NOMO-1 (cell line): Measurements from ENCODE around the gene SYNGR4.
A peak's percentile ranks its signal among the peaks of the same experiment; 100 is the strongest.
"Not testable (repeated sequence)": the region's sequence is repeated elsewhere in the genome, so short reads cannot be mapped to it uniquely, and the experiment has no call there.

Experiments
- DNase-seq, 2 experiments: peaks; one replicate each; lab custom pipeline; 2025; ENCODE audit not compliant: unreplicated experiment in 2 of 2; lab: John Stamatoyannopoulos, UW

The SYNGR4 gene

GRCh38 chr19:48370955-48371354, 6.8 kb downstream of the SYNGR4 start:
- no peak for DNase-seq

DNA sequence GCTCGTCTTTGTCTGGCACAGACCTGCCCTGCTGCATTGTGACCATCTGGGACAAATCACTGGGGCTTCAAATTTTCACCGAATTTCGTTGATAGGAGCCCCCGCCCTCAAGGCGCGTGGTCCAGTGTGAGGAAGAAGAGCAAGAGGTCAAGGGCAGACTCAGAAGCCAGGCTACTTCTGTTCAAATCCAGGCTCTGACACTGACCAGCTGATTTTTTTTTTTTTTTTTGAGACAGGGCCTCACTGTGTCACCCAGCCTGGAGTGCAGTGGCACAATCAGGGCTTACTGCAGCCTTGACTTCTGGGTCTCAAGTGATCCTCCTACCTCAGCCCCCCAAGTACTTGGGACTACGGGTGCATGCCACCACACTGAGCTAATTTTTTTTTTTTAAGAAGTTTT, 7.2 kb downstream of the SYNGR4 start:
- no peak for DNase-seq

GRCh38 chr19:48371771-48372170, 7.6 kb downstream of the SYNGR4 start:
- not testable (repeated sequence) for DNase-seq

DNA sequence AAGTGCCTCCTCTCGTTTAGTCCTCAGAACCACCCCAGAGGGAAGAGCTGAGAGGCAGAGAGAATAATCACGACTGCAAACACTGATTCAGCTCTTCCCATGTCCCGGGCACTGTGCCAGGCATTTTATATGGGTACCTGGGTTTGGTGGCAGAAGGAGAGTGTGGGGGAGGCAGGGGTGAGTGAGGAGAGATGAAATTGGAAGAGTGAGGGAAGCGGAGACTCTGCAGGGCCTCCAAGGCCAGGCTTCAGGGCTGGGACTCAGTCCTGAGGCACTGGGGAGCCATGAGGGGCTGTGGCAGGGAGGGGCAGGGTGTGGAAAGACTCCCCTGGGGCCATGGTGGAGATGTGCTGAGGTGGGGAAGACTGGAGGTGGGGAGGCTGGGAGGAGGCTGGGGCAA, 8.7 kb downstream of the SYNGR4 start:
- no peak for DNase-seq

DNA sequence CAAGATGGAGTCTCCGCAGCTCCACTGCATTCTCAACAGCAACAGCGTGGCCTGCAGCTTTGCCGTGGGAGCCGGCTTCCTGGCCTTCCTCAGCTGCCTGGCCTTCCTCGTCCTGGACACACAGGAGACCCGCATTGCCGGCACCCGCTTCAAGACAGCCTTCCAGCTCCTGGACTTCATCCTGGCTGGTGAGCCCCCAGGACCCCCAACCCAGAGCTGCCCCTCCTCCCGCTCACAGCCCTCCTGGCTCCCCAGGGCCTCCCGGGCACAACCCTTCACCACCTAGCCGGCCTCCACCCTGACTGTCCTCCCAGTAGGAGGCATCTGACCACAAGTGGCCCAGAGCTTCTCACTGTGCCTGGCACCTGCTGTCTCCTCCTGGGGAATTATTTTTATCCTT, 9.4 kb downstream of the SYNGR4 start:
- no peak for DNase-seq

GRCh38 chr19:48378194-48378570, 14.0 kb downstream of the SYNGR4 start:
- no peak for DNase-seq

- no peak for DNase-seq
Observed at GRCh38 chr19:48379058-48379457, 14.9 kb downstream of the SYNGR4 start.

- no peak for DNase-seq
Observed at GRCh38 chr19:48381178-48381950, 17.2 kb downstream of the SYNGR4 start.

DNA sequence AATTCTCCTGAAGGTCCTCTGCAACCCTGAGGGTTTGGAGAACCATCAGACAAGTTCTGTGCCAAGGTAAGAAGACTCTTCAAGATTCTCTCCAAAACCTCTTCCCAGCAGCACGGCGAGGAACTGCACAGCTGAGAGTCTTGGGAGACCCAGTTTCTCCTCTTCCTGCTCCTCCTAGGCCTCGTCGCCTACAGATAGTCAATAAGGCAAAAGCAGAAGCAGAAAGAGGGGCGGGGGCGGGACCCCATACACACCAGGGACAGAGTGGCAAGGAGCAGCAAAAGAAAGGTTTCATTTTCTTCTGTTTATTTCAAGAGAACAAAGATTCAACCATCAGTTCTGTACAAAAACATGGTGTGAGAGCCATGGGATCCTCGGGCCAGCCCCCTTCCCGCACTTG, 18.1 kb downstream of the SYNGR4 start:
- DNase-seq: no peak

- no peak for DNase-seq
Observed at GRCh38 chr19:48385461-48386087, 21.4 kb downstream of the SYNGR4 start.

DNA sequence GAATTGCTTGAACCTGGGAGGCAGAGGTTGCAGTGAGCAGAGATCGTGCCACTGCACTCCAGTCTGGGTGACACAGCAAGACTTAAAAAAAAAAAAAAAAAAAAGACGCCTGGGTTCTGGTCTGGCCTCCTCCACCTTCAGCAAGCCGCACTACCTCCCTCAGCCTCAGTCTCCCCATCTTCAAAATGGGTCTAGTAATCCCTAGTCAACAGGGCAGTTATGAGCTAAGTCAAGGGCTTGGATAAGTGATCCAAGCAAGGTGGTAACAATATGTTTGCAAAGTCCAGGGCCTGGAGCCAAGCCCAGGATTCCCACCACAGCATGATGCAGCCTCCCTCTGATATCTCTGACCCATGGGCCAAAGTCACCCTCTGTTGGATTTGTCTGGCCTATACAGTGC, 22.8 kb downstream of the SYNGR4 start:
- DNase-seq: no peak

DNA sequence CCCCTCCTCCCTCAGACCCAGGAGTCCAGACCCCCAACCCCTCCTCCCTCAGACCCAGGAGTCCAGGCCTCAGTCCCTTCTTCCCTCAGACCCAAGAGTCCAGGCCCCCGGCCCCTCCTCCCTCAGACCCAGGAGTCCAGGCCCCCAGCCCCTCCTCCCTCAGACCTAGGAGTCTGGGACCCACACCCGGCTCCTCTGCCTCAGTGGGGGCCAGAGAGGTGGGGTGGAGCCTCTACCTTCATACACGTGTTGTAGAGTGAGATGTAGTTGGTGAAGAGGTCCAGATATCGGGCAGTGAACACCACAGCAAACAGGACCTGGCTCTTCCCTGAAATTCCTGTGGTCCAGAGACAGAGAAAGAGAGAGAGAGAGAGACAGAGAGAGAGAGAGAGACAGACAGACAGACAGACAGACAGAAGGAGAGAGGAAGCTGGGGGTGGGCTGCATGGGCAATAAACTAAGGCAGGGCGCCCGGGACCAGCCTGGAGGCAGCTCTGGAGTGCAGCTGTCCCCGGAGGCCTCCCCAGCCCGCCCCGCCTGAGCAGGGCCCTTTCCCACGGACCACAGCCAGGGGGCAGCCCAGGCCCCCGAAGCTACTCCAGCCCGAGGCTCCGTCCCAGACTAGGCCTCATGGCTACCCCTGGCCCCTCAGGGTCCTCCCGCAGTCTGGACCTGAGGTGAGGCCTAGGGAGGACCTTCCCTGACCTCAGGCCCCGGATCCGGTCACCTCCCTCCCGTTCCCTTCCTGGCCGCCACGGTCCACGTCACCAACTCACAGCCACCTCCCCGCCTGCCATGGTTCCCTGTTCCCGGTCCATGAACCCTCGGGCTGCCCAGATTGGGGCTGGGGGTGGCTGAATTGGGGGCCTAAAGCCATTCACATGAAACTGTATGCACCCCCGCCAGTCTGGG, 26.3 kb downstream of the SYNGR4 start:
- peak; percentile 46 to 54 for DNase-seq

DNA sequence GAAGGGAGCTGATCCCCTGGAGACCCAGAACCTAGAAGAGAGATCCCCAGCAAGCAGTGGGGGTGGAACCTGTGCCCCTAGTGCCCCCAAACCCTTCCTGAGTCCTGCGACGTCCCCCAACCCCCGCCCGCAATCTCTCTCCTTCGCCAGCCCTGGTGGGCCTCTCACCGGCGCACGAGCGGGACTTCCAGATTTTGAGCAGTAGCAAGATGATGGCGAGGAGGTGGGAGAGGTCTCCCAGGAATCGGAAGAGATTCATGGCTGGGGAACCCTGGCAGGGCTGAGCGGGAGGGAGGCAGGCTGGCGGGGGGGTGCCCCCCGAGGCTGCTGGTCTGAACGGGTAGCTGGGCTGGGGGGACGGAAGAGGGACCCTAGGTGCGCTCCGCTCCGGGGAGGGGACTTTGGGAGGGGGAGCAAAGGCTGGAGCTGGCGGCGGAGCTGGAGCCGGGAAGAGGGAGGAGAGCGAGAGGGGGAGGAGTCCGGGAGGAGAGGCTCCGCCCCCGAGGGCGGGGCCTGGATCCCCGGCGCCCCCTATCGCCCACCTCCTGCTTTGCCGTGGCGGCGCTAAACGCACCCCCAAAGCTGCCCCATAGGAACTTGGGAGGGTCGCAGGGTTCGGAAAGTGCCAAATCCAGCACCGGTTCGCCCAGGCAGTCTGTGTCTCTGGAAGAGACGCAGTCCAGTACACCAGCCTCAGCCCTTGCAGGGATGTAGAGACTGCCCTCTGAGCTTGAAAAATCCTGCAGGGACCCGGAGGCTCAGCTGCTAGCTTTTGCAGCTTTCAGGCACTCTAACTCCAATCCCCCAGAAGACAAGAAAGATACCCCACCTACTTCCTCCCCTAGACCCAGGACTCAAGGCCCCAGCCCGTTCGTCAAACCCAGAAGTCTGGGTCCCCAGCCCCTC, 27.2 kb downstream of the SYNGR4 start, which contains the start of gene KDELR1:
Gene KDELR1, minus strand, starts transcription at position 452 of the 906 bp plus-strand sequence. Its CDS starts 193 bp downstream, at position 259.
- peak; percentile 35 to 52 for DNase-seq

- DNase-seq: not testable (repeated sequence)
Observed at GRCh38 chr19:48392006-48392344, 27.8 kb downstream of the SYNGR4 start.

- DNase-seq: no peak
Observed at GRCh38 chr19:48392860-48393558, 28.8 kb downstream of the SYNGR4 start.

DNA sequence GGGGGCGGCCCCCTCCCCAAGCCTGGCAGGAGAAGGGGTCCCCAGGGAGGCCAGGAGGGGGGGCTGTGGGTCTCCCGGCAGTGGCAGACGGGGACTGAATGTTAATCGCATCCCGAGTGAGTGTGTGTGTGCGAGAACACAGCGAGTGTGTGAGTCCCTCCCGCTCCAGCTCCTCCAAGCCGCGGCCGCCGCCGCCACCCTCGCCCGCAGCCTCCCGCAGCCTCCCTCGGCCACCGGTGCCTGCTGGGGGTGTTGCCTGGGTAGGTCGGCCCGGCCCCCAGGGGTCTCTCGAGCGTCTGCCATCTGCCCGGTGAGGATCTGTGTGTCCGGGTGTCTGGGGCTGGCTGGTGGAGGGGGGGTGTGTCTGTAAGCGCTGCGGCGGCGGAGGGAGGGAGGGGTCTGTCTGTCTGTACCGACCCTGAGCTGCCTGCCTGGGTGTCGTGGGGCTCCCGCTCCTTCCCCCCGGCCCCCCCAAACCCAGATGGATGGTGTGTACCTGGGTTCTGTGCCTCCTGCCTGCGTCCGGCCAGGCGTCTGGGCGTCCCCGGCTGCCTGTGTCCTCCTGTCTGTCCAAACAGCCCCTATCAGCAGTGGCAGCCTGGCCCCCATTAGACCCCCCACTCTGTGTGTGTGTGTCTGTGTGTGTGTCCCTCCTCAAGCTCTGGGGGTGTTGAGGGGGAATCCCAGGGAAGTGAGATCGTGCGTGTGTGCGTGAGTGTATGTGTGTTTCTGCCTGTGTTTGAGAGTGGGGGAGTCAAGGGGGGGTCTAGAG, 29.6 kb downstream of the SYNGR4 start, which contains the start of gene GRIN2D:
Gene GRIN2D, plus strand, starts transcription at position 110 of the 772 bp plus-strand sequence. CDS start 4,725 bp downstream, outside the sequence.
- DNase-seq: peak in 1 of 2 experiments; percentile 17

DNA sequence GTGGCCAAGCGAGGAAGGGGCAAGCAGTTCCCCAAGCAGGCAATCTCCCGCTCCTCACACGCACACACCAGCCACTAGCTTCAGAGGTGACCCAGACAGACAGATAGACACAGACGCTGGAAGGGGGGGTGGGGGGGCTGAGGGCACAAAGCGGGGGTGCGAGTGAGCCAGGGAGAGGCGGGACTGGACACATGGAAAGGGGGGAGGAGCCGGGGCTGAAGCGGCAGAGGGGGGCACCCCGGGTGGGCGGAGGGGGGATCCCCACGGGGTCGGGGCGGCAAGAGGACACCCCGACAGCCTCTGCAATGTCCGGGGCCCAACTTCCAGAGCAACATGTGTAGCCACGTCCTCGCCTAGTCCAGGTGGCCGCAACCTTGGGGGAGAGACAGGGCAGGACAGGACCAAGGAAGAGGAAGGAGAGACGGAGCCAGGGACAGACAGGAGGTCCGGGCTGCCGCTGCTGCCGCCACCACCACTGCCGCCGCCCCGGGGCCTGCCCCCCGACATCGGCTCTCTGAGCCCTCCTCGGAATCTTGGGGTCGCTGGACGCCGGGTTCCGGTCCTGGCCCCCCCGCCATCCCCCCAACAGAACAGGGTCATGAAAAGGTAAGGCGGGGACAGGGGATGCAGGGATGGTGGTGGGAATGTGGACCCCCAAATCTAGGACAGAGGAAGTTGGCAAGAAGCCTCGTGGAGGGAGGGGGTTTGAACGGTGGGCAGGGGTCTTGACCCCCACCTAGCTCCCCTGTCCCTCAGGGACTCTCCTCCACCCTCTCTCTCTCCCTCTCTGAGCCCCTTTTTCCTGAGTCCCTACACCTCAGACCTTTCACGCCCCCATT, 30.4 kb downstream of the SYNGR4 start:
- DNase-seq: peak in 1 of 2 experiments; percentile 3

GRCh38 chr19:48395170-48395455, 30.9 kb downstream of the SYNGR4 start:
- DNase-seq: no peak
